CD1c-positive myeloid dendritic cell (primary cell): ENCODE measurements around the gene DHRS3.
A peak's percentile ranks its signal among the peaks of the same experiment; 100 is the strongest.

Source experiments
- DNase-seq: peaks from one replicate; pipeline ENCODE4 v3.0.0-alpha.2; 2016; ENCODE audit errors: extremely low spot score

Gene DHRS3

GRCh38 chr1:12616709-12617373 is 1.2 kb downstream of the DHRS3 start:
- peak; percentile 33 for DNase-seq

GRCh38 chr1:12615865-12616708 is 1.9 kb downstream of the DHRS3 start:
- DNase-seq, result peak; percentile 81

- DNase-seq, result peak; percentile 74
Measured at GRCh38 chr1:12615159-12615864, 2.7 kb downstream of the DHRS3 start.

- DNase-seq, result no peak
Measured at GRCh38 chr1:12614402-12615158, 3.4 kb downstream of the DHRS3 start.

GRCh38 chr1:12613180-12613579 is 4.8 kb downstream of the DHRS3 start:
- DNase-seq, result no peak

GRCh38 chr1:12610941-12611340 is 7.1 kb downstream of the DHRS3 start:
- DNase-seq, result no peak

GRCh38 chr1:12610305-12610935 is 7.6 kb downstream of the DHRS3 start:
- DNase-seq, result no peak

- no peak for DNase-seq
Measured at GRCh38 chr1:12609469-12610003, 8.5 kb downstream of the DHRS3 start.

- DNase-seq, result no peak
Measured at GRCh38 chr1:12608311-12608957, 9.6 kb downstream of the DHRS3 start.

GRCh38 chr1:12607263-12607662 is 10.7 kb downstream of the DHRS3 start:
- DNase-seq, result peak; percentile 40

GRCh38 chr1:12604986-12605385 is 13.0 kb downstream of the DHRS3 start:
- DNase-seq, result no peak

- peak; percentile 77 for DNase-seq
Measured at GRCh38 chr1:12604114-12604874, 13.7 kb downstream of the DHRS3 start.

GRCh38 chr1:12603224-12603623 is 14.8 kb downstream of the DHRS3 start:
- DNase-seq, result no peak

GRCh38 chr1:12602659-12603024 is 15.4 kb downstream of the DHRS3 start:
- DNase-seq, result no peak

GRCh38 chr1:12601700-12602658 is 16.0 kb downstream of the DHRS3 start:
- DNase-seq, result peak; percentile 79

GRCh38 chr1:12600880-12601633 is 17.0 kb downstream of the DHRS3 start:
- peak; percentile 43 for DNase-seq

- no peak for DNase-seq
Measured at GRCh38 chr1:12600335-12600734, 17.7 kb downstream of the DHRS3 start.

- no peak for DNase-seq
Measured at GRCh38 chr1:12599657-12600056, 18.4 kb downstream of the DHRS3 start.
